Fibroblast of lung (primary cell): ENCODE measurements around the gene COL11A1.

Source experiments
- CTCF ChIP-seq, 2 donors: IDR thresholded peaks in 1 of 2; conservative IDR thresholded peaks in 1 of 2; 1 replicate in 1 of 2; 2 replicates in 1 of 2; pipeline ENCODE4 v1.5.1; 2011 to 2012; ENCODE audit warnings: low read length in 2 of 2, control low read depth in 1 of 2, inconsistent platforms in 1 of 2, low read depth in 1 of 2, mild to moderate bottlenecking in 1 of 2
- EZH2 ChIP-seq: IDR thresholded peaks from 2 replicates; pipeline ENCODE4 v1.5.1; 2012; ENCODE audit warnings: low read length, control low read depth, mild to moderate bottlenecking; ENCODE audit errors: missing control alignments

- TF ChIP-seq CTCF (conservative IDR thresholded peaks at IDR 0.05 in 1 of 2, IDR thresholded peaks at IDR 0.05 in 1 of 2; ENCODE audit: low read depth in 1 of 2, low read length in 2 of 2) (no peak), EZH2 (no peak)
Observed at GRCh38 chr1:103089221-103089620, 19.1 kb downstream of the COL11A1 start.
